Aorta (tissue), 5 donors: ENCODE measurements around the gene SPATS1. TPM values are rescaled to one million over a fixed set of nuclear protein-coding genes. Genes with fewer than 3 reads are reported as not detected.

Source experiments
- ATAC-seq: fragments of 200-7000 bp; cut with Tn5 transposase; one replicate; pipeline ENCODE4 v1.9.1; 2022; ENCODE audit warnings: moderate library complexity; ENCODE audit not compliant: low FRiP score
- DNase-seq, 2 donors: peaks; one replicate each; pipeline ENCODE4 v3.0.0-alpha.2; 2020
- H3K27ac ChIP-seq, 2 donors: one replicate each; pipeline ENCODE4 v1.5.1; 2013; ENCODE audit warnings: low read length in 2 of 2, mild to moderate bottlenecking in 2 of 2, moderate library complexity in 2 of 2, control low read depth in 1 of 2, inconsistent platforms in 1 of 2, low read depth in 1 of 2
- H3K27me3 ChIP-seq, 2 donors: one replicate each; pipeline ENCODE4 v1.6.1; 2013; ENCODE audit warnings: control low read depth in 1 of 2, low read length in 1 of 2, mild to moderate bottlenecking in 1 of 2, moderate library complexity in 1 of 2; ENCODE audit not compliant: insufficient read depth in 2 of 2, control insufficient read depth in 1 of 2
- H3K36me3 ChIP-seq, 2 donors: one replicate each; pipeline ENCODE4 v1.6.1; 2013; ENCODE audit warnings: control low read depth in 1 of 2, low read length in 1 of 2, mild to moderate bottlenecking in 1 of 2; ENCODE audit not compliant: insufficient read depth in 2 of 2, control insufficient read depth in 1 of 2
- H3K4me1 ChIP-seq, 2 donors: one replicate each; pipeline ENCODE4 v1.6.1; 2013; ENCODE audit warnings: low read length in 2 of 2, control low read depth in 1 of 2, mild to moderate bottlenecking in 1 of 2, moderate library complexity in 1 of 2; ENCODE audit not compliant: insufficient read depth in 2 of 2, control insufficient read depth in 1 of 2
- H3K4me3 ChIP-seq, 2 donors: one replicate each; pipeline ENCODE4 v1.5.1; 2013; ENCODE audit warnings: low read length in 2 of 2, control low read depth in 1 of 2, mild to moderate bottlenecking in 1 of 2
- H3K9me3 ChIP-seq: one replicate; pipeline ENCODE4 v1.6.1; 2013; ENCODE audit warnings: mild to moderate bottlenecking, low read length; ENCODE audit not compliant: control insufficient read depth
- WGBS, 2 donors: extraction: QIAGEN DNeasy Blood & Tissue Kit; methylation state at CpG; one replicate each; pipeline ENCODE4 v1.1.7; 2013; 5-methylcytosine and 5-hydroxymethylcytosine counted together
- intact Hi-C, 2 donors: fragments of 100-400 bp; cut with DNase I; formaldehyde crosslinking; loops; one replicate each; pipeline versions ENCODE4 v1.14.2 to v1.15.0; 2022
- polyA plus RNA-seq, 2 donors: library from polyadenylated mRNA; stranded (reverse); fragments of 200-250 nt; gene quantifications; one replicate each; pipeline ENCODE4 v1.2.3, GENCODE V29; 2013
- total RNA-seq, 2 donors: library from RNA; stranded (reverse); fragmentation: NEBNext Ultra II Directional; extraction: Animal tissue kit (Norgen Biotek cat#: 25700); gene quantifications; one replicate each; pipeline ENCODE4 v1.2.1, GENCODE V29; 2021
- donor health status: healthy with polysubstance abuse.
- donor health status: Bipolar disorder and iron deficiency.
- donor health status: DM: no; HTN: no; CAD: no.
- donor health status: DM: no; HTN: no; CAD: no.
- donor health status: DM: yes; HTN: yes; CAD: no.

Gene SPATS1
- total and polyA plus RNA-seq, 4 donors: not detected

DNA sequence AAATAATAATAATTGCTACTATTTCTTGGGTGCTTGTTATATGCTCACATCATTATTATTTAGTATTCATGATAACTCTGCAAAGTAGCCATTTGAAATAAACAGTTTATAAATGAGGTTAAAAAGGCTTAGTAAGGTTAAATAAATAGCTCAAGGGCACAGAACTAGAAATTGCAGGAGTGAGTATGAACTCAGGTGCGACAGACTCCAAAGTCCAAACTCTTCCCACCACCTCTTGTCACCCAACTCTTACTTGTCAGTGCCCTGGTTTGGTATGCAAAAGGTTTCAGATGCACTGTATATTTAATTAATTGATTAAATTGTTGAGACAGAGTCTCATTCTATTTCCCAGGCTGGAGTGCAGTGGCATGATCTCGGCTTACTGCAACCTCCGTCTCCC lies 24.3 kb downstream of the SPATS1 start:
- DNase-seq (no peak), ATAC-seq (no peak)
- intact Hi-C loops: no loop called here
- Histone ChIP-seq H3K4me1 (no peaks in the 10 kb centered on the region), H3K27me3 (no peaks in the 10 kb centered on the region), H3K9me3 (no peaks in the 10 kb centered on the region), H3K4me3 (no peak overlapping the region), H3K27ac (no peak overlapping the region), H3K36me3 (no peaks in the 10 kb centered on the region)
- WGBS, 2 donors: 90 to 92% methylated on average over 3 of the region's 3 CpGs

DNA sequence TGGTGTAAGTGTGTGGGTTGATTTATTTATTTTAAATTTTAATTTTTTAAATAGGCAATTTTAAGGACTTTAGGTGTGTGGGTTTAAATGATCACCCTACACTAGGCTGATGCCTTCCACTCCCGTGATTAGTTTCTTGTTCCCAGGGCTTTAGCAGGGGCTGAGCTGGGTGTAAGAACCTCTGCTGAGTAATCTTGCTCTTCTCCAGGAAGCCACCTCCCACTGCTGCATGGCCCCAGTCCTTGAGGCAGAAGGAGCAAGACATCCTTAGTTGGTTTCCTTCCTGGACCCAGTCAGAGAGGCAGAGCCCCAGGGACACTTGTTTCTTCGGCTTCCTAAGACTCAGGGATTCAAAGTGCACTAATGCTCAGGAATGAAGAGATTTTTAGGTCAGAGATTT lies 25.2 kb downstream of the SPATS1 start:
- WGBS, 2 donors: 62 to 67% methylated on average over 2 of the region's 2 CpGs
- DNase-seq: no peak
- no peak overlapping the region for H3K27ac ChIP-seq
- no peaks in the 10 kb centered on the region for H3K36me3 ChIP-seq
- no peaks in the 10 kb centered on the region for H3K4me1 ChIP-seq
- intact Hi-C loops: no loop called here
- no peak for ATAC-seq
- H3K27me3 ChIP-seq: no peaks in the 10 kb centered on the region
- no peaks in the 10 kb centered on the region for H3K9me3 ChIP-seq
- no peak overlapping the region for H3K4me3 ChIP-seq

DNA sequence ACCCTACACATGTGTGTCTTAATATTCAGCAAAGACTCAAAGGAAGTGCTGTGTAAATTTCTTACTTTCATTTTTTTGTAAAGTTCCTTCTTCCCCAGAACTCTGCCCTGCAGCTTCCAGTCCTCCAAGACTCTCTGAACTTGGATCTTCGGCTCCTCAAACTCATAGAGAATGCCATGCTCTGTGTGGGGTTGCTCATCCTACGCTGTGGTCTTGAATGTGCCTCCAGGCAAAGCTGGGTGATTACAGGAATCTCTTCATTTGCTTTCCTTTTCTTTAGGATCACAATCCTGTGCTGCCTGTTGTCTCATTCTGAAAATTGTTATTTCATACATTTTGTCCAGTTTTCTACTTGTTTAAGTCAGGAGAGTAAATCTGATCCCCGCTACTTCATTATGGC lies 30.6 kb downstream of the SPATS1 start:
- Histone ChIP-seq H3K9me3 (no peaks in the 10 kb centered on the region), H3K36me3 (no peaks in the 10 kb centered on the region), H3K4me1 (no peaks in the 10 kb centered on the region), H3K27ac (no peak overlapping the region), H3K4me3 (no peak overlapping the region), H3K27me3 (no peaks in the 10 kb centered on the region)
- ATAC-seq: no peak
- 59 to 64% methylated on average over 3 of the region's 3 CpGs for WGBS, 2 donors
- no peak for DNase-seq
- intact Hi-C loops: no loop called here

DNA sequence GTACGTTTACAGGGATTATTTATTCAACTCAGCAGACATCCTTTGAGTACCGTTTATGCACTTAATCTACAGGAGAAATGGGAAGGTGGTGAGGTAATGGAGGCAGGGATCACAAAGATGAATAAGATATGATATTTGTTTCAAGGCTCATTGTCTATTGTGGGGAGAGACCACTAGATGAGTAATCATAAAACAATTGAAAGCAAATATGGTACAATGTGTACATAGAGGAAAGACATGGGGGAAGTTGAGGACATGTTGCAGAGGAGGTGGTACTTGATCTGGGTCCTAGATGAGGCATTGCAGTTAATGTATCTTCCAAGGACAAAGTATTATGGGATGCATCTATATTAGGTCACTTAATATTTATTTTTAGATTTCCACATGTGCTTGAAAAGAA lies 31.3 kb downstream of the SPATS1 start:
- H3K27me3 ChIP-seq: no peaks in the 10 kb centered on the region
- no peaks in the 10 kb centered on the region for H3K36me3 ChIP-seq
- intact Hi-C loops: no loop called here
- ATAC-seq (no peak), DNase-seq (no peak)
- H3K9me3 ChIP-seq: no peaks in the 10 kb centered on the region
- no peaks in the 10 kb centered on the region for H3K4me1 ChIP-seq
- H3K4me3 ChIP-seq: no peak overlapping the region
- no peak overlapping the region for H3K27ac ChIP-seq
- WGBS, 2 donors: 53 to 60% methylated on average over 2 of the region's 2 CpGs

DNA sequence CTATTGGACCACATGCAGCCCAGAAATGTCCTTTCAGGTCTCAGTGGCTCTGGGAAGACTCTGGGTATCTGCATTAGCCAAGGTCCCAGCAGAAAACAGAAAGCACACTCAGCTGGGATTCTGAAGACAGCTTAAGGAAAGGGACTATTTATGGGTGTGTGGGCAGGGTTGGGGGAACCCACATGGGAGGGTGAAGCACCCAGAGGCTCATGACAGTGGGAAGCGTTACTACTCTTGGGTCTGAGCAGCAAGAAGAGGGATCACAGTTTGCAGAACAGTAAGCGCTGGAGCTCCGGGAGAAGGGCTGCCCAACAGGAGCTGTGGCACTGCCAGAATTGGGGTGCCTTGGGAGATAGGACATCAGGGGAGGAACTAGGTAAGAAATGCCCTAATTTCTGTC lies 32.6 kb downstream of the SPATS1 start:
- intact Hi-C loops: no loop called here
- no peak overlapping the region for H3K27ac ChIP-seq
- H3K9me3 ChIP-seq: no peaks in the 10 kb centered on the region
- no peak for ATAC-seq
- H3K36me3 ChIP-seq: no peaks in the 10 kb centered on the region
- WGBS, 2 donors: 86 to 88% methylated on average over 3 of the region's 3 CpGs
- no peaks in the 10 kb centered on the region for H3K27me3 ChIP-seq
- no peak for DNase-seq
- H3K4me1 ChIP-seq: no peaks in the 10 kb centered on the region
- no peak overlapping the region for H3K4me3 ChIP-seq

DNA sequence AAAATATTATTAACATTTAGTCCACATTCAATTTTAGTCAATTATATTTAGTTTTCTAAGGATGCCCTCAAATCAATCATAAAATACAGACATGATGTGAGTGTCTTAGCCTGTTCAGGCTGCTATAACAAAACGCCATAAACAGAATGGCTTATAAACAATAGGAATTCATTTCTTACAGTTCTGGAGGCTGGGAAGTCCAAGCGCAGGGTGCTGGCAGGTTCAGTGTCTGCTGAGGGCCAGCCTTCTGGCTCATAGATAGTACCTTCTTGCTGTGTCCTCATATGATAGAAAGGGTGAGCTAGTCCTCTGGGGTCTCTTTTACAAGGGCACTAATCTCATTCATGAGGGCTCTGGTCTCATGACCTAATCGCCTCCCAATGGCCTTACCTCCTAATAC lies 35.0 kb downstream of the SPATS1 start:
- no peaks in the 10 kb centered on the region for H3K9me3 ChIP-seq
- WGBS, 2 donors: 85 to 89% methylated on average over 3 of the region's 3 CpGs

DNA sequence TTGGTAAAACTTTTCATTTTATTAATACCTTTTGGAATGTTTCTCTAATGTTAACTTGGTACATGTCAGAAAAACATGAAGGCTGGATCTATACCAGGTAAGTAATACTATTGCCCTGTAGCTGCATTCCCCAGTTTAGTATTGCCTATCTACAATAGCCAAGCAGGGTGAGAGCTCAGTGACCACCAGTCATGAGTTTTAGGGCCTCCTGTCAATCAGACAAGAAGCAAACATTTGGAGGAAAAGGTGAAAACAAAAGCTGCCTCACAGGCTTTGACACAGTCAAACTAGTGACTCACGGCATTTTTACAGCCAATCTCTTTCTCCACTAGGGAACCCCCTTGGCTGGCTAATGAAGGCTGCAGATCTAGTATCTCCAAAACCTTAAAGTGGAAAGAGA lies 35.5 kb downstream of the SPATS1 start:
- ATAC-seq: no peak
- intact Hi-C loops: no loop called here
- H3K4me1 ChIP-seq: no peaks in the 10 kb centered on the region
- DNase-seq: no peak
- H3K27me3 ChIP-seq: no peaks in the 10 kb centered on the region
- 48 to 49% methylated on average over 1 of the region's 1 CpG for WGBS, 2 donors
- no peaks in the 10 kb centered on the region for H3K36me3 ChIP-seq
- H3K4me3 ChIP-seq: no peak overlapping the region
- no peaks in the 10 kb centered on the region for H3K9me3 ChIP-seq
- H3K27ac ChIP-seq: no peak overlapping the region

More for the DNA sequence above, 35.0 kb downstream of the SPATS1 start:
- DNase-seq: no peak
- no peaks in the 10 kb centered on the region for H3K4me1 ChIP-seq
- no peak overlapping the region for H3K4me3 ChIP-seq
- H3K36me3 ChIP-seq: no peaks in the 10 kb centered on the region
- H3K27ac ChIP-seq: no peak overlapping the region
- no peaks in the 10 kb centered on the region for H3K27me3 ChIP-seq
- intact Hi-C loops: no loop called here
- ATAC-seq: no peak

DNA sequence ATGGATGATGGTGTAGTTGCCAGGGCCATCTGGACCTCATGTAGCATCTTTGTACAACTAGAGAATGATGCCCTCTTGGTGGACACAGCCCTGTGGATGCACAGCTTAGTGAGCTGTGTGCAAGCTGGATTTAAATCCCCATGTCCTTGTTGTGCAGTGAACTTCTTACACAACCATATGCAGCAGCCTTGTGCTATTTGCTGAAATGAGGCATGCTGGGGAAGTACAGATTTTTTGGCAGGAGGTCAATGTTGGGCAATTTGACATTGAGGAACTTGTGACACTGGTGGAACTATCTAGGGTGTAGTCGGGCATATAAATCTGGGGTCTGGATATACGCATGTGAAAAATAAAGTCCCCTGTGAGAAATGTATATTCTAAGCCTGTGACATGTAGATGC lies 39.3 kb downstream of the SPATS1 start:
- H3K9me3 ChIP-seq: no peaks in the 10 kb centered on the region
- ATAC-seq (no peak), DNase-seq (peak in 1 of 2 donors; percentile 48)
- H3K27me3 ChIP-seq: no peaks in the 10 kb centered on the region
- no peaks in the 10 kb centered on the region for H3K36me3 ChIP-seq
- H3K4me1 ChIP-seq: no peaks in the 10 kb centered on the region
- no peak overlapping the region for H3K27ac ChIP-seq
- H3K4me3 ChIP-seq: no peak overlapping the region
- intact Hi-C loops: no loop called here
- WGBS, 2 donors: 82 to 87% methylated on average over 2 of the region's 2 CpGs

DNA sequence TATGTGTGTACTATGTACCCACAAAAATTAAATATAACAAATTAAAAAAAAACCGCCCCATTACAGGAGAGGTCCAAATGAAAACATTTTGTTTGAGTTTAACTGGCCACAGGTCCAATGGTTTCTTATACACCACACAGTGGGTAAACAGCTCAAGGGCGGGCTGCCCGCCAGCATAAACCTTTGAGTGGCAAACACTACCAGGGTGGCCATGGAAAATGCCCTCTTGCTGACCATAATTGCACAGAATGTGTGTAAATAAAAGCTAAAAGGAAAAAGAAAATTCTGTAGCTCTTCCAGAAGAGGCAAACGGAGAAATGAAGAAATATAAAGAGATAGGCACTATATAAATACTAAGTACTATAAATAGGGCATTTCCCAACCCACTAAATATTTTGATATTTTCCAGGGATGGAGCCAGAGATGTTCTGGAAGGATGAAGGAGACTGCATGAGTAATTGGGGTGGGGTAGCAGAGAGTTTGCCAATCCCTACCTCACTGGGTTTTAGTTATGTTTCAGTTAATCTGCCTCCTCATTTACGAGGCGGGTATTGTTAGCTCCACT lies 44.0 kb downstream of the SPATS1 start:
- peak; percentile 47 for ATAC-seq
- 13 to 16% methylated on average over 6 of the region's 6 CpGs for WGBS, 2 donors
- Histone ChIP-seq H3K9me3 (no peaks in the 10 kb centered on the region), H3K27ac (peak overlapping the region; percentile 32 to 94), H3K4me3 (peak overlapping the region; percentile 63 to 67), H3K36me3 (no peaks in the 10 kb centered on the region), H3K4me1 (peaks cover 1 to 8% of the 10 kb centered on the region in 2 donors), H3K27me3 (no peaks in the 10 kb centered on the region)
- peak; percentile 72 to 87 for DNase-seq
- intact Hi-C loops: no loop called here
